PC-3 (cell line): ENCODE measurements around the gene GPD1. TPM values are rescaled to one million over a fixed set of nuclear protein-coding genes. Genes with fewer than 3 reads are reported as not detected.

Experiments used
- ATAC-seq: fragments of 200-7000 bp; cut with Tn5 transposase; 2 replicates; pipeline ENCODE4 v1.9.1; 2020; ENCODE audit warnings: mild to moderate bottlenecking, moderate library complexity
- BruUV-seq: library from RNA; stranded (reverse); fragments of 400-500 nt; replicated peaks from 2 replicates; lab custom pipeline; 2021; lab: Mats Ljungman, UMichigan
- CTCF ChIA-PET: fragments of 300-600 bp; sonication (Branson Sonifier 250); formaldehyde crosslinking; loops from one replicate; lab custom pipeline; 2022; ENCODE audit warnings: antibody characterized with exemption; lab: Charles Lee
- POLR2A ChIA-PET: fragments of 300-600 bp; sonication (Branson Sonifier 250); formaldehyde crosslinking; loops from one replicate; lab custom pipeline; 2022; ENCODE audit warnings: antibody characterized with exemption; ENCODE audit not compliant: unreplicated experiment; lab: Charles Lee
- DNase-seq: peaks from one replicate; pipeline ENCODE4 v3.0.0-alpha.2; 2015
- H2AFZ ChIP-seq: fragments of 300-600 bp; sonication (generic); 2 replicates; pipeline ENCODE4 v1.6.0; 2016; ENCODE audit warnings: antibody characterized with exemption, low read length
- H3F3A ChIP-seq: fragments of 300-600 bp; sonication (generic); one replicate; pipeline ENCODE4 v1.6.0; 2017; ENCODE audit warnings: antibody characterized with exemption, low read length, control low read depth, mild to moderate bottlenecking; ENCODE audit not compliant: unreplicated experiment
- H3K27ac ChIP-seq: fragments of 300-600 bp; sonication (generic); 2 replicates; pipeline ENCODE4 v1.5.1; 2016; ENCODE audit warnings: mild to moderate bottlenecking, low read length
- H3K27me3 ChIP-seq: fragments of 300-600 bp; sonication (generic); 2 replicates; pipeline ENCODE4 v1.6.1; 2016; ENCODE audit warnings: low read length, mixed read lengths
- H3K36me3 ChIP-seq: fragments of 300-600 bp; sonication (generic); 2 replicates; pipeline ENCODE4 v1.6.1; 2016; ENCODE audit warnings: low read depth, mixed run types, low read length, mixed read lengths
- H3K4me1 ChIP-seq: fragments of 300-600 bp; sonication (generic); 2 replicates; pipeline ENCODE4 v1.5.1; 2016; ENCODE audit warnings: low read length; ENCODE audit not compliant: insufficient read depth
- H3K4me2 ChIP-seq: fragments of 300-600 bp; sonication (generic); 2 replicates; pipeline ENCODE4 v1.6.0; 2016; ENCODE audit warnings: low read length
- H3K4me3 ChIP-seq: fragments of 300-600 bp; sonication (generic); 2 replicates; pipeline ENCODE4 v1.5.1; 2016; ENCODE audit warnings: mild to moderate bottlenecking, low read length, mixed read lengths
- H3K79me2 ChIP-seq: fragments of 300-600 bp; sonication (generic); 2 replicates; pipeline ENCODE4 v1.6.1; 2017; ENCODE audit warnings: low read length, mixed read lengths
- H3K9ac ChIP-seq: fragments of 300-600 bp; sonication (generic); 2 replicates; pipeline ENCODE4 v1.6.0; 2016; ENCODE audit warnings: mild to moderate bottlenecking, low read length
- H3K9me2 ChIP-seq: fragments of 300-600 bp; sonication (generic); replicated peaks from 2 replicates; pipeline ENCODE4 v1.6.1; 2016; ENCODE audit warnings: mixed run types, low read length, mixed read lengths
- H3K9me3 ChIP-seq: fragments of 300-600 bp; sonication (generic); 2 replicates; pipeline ENCODE4 v1.6.1; 2016; ENCODE audit warnings: low read length, mixed read lengths
- H4K20me1 ChIP-seq: fragments of 300-600 bp; sonication (generic); 2 replicates; pipeline ENCODE4 v1.6.1; 2016; ENCODE audit warnings: low read length, mixed read lengths
- CTCF ChIP-seq: fragments of 300-600 bp; sonication (generic); conservative IDR thresholded peaks from 2 replicates; pipeline ENCODE4 v1.5.1; 2017; ENCODE audit warnings: antibody characterized with exemption, low read depth, mild to moderate bottlenecking, low read length
- EZH2 ChIP-seq: fragments of 300-600 bp; sonication (generic); IDR thresholded peaks from one replicate; pipeline ENCODE4 v1.6.1; 2017; ENCODE audit warnings: antibody characterized with exemption, mild to moderate bottlenecking, low read length; ENCODE audit not compliant: unreplicated experiment
- EZH2phosphoT487 ChIP-seq: fragments of 300-600 bp; sonication (generic); IDR thresholded peaks from 2 replicates; pipeline ENCODE4 v1.6.1; 2018; ENCODE audit warnings: mild to moderate bottlenecking, antibody characterized with exemption, low read length, borderline replicate concordance
- intact Hi-C: fragments of 100-400 bp; cut with micrococcal nuclease; formaldehyde crosslinking; loops from 2 replicates; pipeline ENCODE4 v1.9.0; 2023
- total RNA-seq: library from RNA; depleted of rRNA; stranded (reverse); fragments of >200 nt; gene quantifications from 2 replicates; pipeline ENCODE4 v1.2.3, GENCODE V29; 2014

GPD1 gene
- total RNA-seq, 1 experiment from 2014 or later = 0.11 TPM

GRCh38 chr12:50103351-50103750 is 457 bp upstream of the GPD1 start:
- BruUV-seq = no TSS peak
- intact Hi-C loops = no loop called here
- H4K20me1 ChIP-seq = no peaks in the 10 kb centered on the region
- no peaks in the 10 kb centered on the region for H3K9me2 ChIP-seq
- no peaks in the 10 kb centered on the region for H3K79me2 ChIP-seq
- DNase-seq = no peak
- CTCF ChIA-PET = interaction anchor here (1.0 to 1.2 kb wide), 2 partner anchors 15 to 18 kb away, joined by 3 to 4 read pairs; partner anchors contain the start of gene SMARCD1
- H3K4me2 ChIP-seq = no peak overlapping the region
- H3F3A ChIP-seq = no peaks in the 10 kb centered on the region
- peaks cover 17% of the 10 kb centered on the region for H3K36me3 ChIP-seq
- ATAC-seq = no peak
- no peak overlapping the region for H3K27ac ChIP-seq
- H3K4me3 ChIP-seq = no peak overlapping the region
- TF ChIP-seq CTCF = no peak
- TF ChIP-seq EZH2phosphoT487 = no peak
- no peak for TF ChIP-seq EZH2
- H3K9me3 ChIP-seq = no peaks in the 10 kb centered on the region
- no peak overlapping the region for H2AFZ ChIP-seq
- no peak overlapping the region for H3K9ac ChIP-seq
- POLR2A ChIA-PET = interaction anchor here (0.7 kb wide), 1 partner anchor 64 kb away, joined by 4 read pairs; the partner anchor contains the start of gene CERS5
- no peaks in the 10 kb centered on the region for H3K27me3 ChIP-seq
- peaks cover 15% of the 10 kb centered on the region for H3K4me1 ChIP-seq

- intact Hi-C loops = no loop called here
- Histone ChIP-seq H3K4me1 (peaks cover 4% of the 10 kb centered on the region; the same call in 1 of the 2 replicates), H3K36me3 (peaks cover 7% of the 10 kb centered on the region), H3K27me3 (no peaks in the 10 kb centered on the region), H3K4me3 (no peak overlapping the region), H3K79me2 (no peaks in the 10 kb centered on the region), H3K9me2 (no peaks in the 10 kb centered on the region), H3F3A (no peaks in the 10 kb centered on the region), H3K4me2 (no peak overlapping the region), H4K20me1 (no peaks in the 10 kb centered on the region), H2AFZ (no peak overlapping the region), H3K9ac (no peak overlapping the region), H3K27ac (no peak overlapping the region), H3K9me3 (no peaks in the 10 kb centered on the region)
- no peak for ATAC-seq
- no TSS peak for BruUV-seq
- no peak for DNase-seq
- ChIA-PET CTCF (interaction anchor here (0.6 to 1.2 kb wide), 2 partner anchors 17 to 225 kb away, joined by 3 read pairs; no protein-coding TSS in a partner anchor), POLR2A (interaction anchor here (0.5 to 0.6 kb wide), 3 partner anchors 20 to 118 kb away, joined by 3 read pairs; no protein-coding TSS in a partner anchor)
- TF ChIP-seq EZH2phosphoT487 = no peak
Observed at GRCh38 chr12:50104417-50105366, 884 bp downstream of the GPD1 start.

- Histone ChIP-seq H3K4me3 (no peak overlapping the region), H3K27ac (no peak overlapping the region), H3K9ac (no peak overlapping the region), H3K36me3 (peaks cover 7% of the 10 kb centered on the region), H4K20me1 (no peaks in the 10 kb centered on the region), H3K27me3 (no peaks in the 10 kb centered on the region), H2AFZ (no peak overlapping the region), H3K79me2 (no peaks in the 10 kb centered on the region), H3K9me2 (no peaks in the 10 kb centered on the region), H3F3A (no peaks in the 10 kb centered on the region), H3K4me1 (peaks cover 6% of the 10 kb centered on the region; the same call in 1 of the 2 replicates), H3K9me3 (no peaks in the 10 kb centered on the region), H3K4me2 (no peak overlapping the region)
- TF ChIP-seq CTCF = no peak
- TF ChIP-seq EZH2phosphoT487 = no peak
- no peak for TF ChIP-seq EZH2
- DNase-seq (no peak), ATAC-seq (no peak)
- CTCF ChIA-PET = interaction anchor here (0.6 kb wide), 1 partner anchor 125 kb away, joined by 12 read pairs; no protein-coding TSS in a partner anchor
- intact Hi-C loops = no loop called here
- BruUV-seq = no TSS peak
- POLR2A ChIA-PET = interaction anchor here (0.5 kb wide), 1 partner anchor 75 kb away, joined by 3 read pairs; no protein-coding TSS in a partner anchor
Observed at GRCh38 chr12:50105913-50106450, 2.2 kb downstream of the GPD1 start.
